ENCODE results near the gene HYAL3.

- no peak for TF ChIP-seq EZH2phosphoT487 (conservative IDR thresholded peaks at IDR 0.05; ENCODE audit: low read length)
- TF ChIP-seq CTCF (IDR thresholded peaks at IDR 0.05; ENCODE audit: insufficient read depth, low read length, poor library complexity, severe bottlenecking) = no peak
Measured at GRCh38 chr3:50269977-50270413, 29.2 kb downstream of the HYAL3 start.
